ENCODE data around the gene SLC22A3. TPM values are rescaled to one million over a fixed set of nuclear protein-coding genes. Genes with fewer than 3 reads are reported as not detected.
"Not testable (repeated sequence)": the region's sequence is repeated elsewhere in the genome, so short reads cannot be mapped to it uniquely, and the experiment has no call there.

SLC22A3 gene, protein sequence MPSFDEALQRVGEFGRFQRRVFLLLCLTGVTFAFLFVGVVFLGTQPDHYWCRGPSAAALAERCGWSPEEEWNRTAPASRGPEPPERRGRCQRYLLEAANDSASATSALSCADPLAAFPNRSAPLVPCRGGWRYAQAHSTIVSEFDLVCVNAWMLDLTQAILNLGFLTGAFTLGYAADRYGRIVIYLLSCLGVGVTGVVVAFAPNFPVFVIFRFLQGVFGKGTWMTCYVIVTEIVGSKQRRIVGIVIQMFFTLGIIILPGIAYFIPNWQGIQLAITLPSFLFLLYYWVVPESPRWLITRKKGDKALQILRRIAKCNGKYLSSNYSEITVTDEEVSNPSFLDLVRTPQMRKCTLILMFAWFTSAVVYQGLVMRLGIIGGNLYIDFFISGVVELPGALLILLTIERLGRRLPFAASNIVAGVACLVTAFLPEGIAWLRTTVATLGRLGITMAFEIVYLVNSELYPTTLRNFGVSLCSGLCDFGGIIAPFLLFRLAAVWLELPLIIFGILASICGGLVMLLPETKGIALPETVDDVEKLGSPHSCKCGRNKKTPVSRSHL
- 1 to 10 TPM; 4.3 to 5.9 (median 5.0) TPM for polyA plus RNA-seq (ENCODE audit: insufficient read length in 4 of 4)

DNA sequence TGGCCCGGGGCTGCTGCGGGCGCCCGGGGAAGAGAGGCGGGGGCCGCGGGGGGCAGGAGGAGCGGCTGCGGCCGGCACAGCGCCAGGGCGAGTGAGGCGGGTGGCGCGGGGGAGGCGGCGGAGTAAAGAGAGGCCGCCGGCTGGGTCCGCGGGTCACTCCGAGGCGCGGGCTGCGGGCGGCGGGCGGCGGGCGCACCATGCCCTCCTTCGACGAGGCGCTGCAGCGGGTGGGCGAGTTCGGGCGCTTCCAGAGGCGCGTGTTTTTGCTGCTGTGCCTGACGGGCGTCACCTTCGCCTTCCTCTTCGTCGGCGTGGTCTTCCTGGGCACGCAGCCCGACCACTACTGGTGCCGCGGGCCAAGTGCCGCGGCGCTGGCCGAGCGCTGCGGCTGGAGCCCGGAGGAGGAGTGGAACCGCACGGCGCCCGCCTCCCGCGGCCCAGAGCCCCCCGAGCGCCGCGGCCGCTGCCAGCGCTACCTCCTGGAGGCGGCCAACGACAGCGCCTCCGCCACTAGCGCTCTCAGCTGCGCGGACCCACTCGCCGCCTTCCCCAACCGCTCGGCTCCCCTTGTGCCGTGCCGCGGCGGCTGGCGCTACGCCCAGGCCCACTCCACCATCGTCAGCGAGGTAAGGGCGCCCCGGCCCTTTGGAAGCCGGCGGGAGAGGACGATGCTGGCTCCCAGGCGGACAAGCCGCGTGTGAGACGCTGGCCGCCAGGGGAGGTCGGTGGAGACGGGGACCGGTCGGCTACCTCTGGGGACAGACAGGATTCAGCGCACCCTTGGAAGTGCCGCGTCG, at the start of gene SLC22A3:
SLC22A3 (plus strand) TSS at position 156 of the 797 bp plus-strand sequence; CDS start at position 198, 42 bp downstream.
- peak in 1 of 4 donors; percentile 37 for DNase-seq (ENCODE audit: low read depth in 4 of 4, low spot score in 3 of 4)

DNA sequence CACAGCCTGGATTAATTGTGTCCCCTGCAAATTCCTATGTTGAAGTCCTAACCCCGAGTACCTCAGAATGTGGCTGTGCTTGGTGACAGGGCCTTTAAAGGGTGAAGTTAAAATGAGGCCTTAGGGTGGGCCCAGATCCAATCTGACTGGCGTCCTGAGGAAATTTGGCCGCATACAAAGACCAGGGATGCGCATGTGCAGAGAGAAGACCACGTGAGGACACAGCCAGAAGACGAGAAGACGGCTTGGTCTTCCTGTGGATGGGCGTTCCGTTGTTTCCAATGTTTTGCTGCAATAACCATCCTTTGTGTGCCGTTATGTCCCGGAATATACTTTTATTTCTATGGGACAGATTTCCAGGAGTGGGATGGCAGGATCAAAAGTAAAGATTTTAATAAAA, 48.6 kb upstream of the SLC22A3 start:
- DNase-seq (ENCODE audit: low read depth in 4 of 4, low spot score in 3 of 4), result no peak

DNA sequence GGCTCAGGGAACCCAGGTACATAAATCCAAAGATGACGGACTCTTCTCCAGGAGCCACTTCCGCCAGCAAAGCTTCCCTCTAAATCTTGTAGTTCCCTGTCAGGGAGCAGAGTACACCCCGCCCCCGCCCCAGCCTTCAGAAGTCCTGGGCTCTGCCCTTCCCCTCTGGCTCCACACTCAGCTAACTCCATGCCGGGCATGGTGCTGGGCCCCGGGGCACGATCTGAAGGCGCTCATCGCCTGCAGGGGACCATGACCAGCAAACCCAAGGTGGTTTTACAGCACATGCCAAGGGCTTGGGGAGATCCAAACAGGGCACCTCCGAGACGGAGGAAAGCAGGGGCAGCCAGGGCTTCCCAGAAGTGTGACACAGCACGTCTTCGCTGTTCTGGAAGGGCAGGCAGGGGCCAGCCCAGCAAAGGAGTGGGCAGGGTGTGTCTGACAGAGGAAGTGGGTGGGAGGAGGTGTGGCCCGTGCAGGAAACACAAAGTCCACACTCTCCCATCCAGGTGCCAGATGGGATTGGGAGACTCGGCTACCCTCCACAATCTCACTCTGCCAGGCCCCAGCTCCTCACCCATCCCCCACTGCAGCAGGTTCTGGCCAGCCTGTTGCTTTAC, 48.0 kb upstream of the SLC22A3 start:
- no peak for DNase-seq (ENCODE audit: low read depth in 4 of 4, low spot score in 3 of 4)

DNA sequence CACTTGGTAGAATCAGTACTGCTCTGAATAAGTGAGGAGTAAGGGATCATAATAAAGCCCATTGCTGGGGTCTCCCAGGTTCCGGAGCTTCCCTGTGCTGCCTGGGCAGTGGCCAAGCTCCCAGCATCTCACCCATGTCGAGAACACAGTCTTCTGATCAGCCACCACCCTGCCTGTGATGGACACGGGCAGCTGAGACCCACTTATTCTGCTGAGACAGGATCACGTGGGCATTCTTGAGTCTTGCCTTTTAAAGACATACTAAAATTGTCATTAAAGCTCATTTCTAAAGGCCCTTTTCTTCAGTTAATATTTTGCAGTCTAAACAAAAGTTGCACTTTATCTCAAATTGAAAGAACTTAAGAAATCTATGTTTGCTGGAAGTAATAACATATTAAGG, 46.8 kb upstream of the SLC22A3 start:
- DNase-seq (ENCODE audit: low read depth in 4 of 4, low spot score in 3 of 4), result no peak

DNA sequence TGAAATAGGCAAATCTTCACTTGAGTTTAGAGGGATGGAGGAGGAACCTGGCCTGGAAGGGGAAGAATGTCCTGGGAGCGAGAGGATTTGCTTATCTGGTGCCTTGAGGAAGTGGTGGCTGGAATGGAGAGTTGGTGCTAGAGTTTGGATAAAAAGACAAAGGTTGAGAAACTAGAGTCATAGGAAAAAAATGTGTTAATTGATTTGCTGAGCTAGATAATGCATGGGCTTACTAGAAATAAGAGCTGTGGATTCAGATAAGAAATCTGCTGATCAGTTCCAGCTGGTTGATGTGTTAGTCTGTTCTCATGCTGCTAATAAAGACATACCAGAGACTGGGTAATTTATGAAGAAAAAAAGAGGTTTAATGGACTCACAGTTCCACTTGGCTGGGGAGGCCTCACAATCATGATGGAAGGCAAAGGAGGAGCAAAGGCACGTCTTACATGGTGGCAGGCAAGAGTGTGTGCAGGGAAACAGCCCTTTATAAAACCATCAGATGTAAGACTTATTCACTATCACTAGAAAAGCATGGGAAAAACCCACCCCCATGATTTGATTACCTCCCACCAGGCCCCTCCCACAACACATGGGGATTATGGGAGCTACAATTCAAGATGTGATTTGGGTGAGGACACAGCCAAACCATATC, 45.6 kb upstream of the SLC22A3 start:
- DNase-seq (ENCODE audit: low read depth in 4 of 4, low spot score in 3 of 4), result not testable (repeated sequence)

DNA sequence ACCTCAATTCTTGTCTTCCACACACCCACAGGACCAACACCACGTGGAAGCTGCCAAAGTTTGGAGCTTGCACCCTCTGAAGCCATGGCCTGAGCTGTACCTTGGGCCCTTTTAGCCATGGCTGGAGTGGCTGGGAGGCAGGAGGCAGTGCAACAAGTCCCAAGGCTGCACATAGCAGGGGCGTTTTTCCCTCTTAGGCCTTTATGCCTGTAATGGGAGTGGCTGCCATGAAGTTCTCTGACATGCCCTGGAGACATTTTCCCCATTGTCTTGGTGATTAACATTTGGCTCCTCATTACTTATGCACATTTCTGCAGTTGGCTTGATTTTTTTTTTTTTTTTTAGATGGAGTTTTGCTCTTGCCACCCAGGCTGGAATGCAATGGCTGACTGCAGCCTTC, 44.4 kb upstream of the SLC22A3 start:
- DNase-seq (ENCODE audit: low read depth in 4 of 4, low spot score in 3 of 4), result no peak

DNA sequence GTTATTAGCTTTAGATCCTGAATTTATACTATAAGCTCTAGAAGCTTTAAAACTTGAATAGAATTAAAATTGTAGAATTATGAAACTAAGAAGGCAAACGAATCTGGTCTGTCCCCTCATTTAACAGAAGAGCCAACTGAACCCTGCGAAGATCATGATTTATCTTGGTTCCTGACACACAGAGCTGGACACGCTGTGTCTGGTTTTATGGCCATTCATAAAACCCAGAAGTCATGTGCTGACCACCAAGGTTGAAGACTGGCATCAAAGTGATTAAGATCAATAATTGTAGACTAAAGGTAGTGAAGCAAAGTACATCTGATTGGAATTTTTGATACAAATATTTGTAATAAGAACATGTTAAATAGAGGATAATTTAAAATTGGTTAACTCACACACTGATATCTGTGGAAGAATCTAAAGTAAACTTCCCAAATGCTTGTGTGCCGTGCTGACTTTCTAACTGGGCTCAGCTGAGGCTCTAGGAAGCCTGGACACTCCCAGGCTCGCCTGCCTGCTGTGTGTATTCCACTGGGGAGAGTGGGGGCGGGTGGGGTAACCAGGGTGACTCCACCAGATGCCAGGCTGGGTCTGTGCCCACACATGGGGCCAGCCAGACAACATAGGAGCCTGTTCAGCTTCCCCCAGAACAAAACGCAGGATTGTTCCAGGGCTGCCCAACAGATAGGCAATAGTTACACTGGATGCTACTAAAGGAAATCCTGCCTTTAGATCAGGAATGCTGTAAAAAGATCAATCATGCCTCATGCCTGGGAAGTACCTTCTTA, 42.1 kb upstream of the SLC22A3 start:
- no peak for DNase-seq (ENCODE audit: low read depth in 4 of 4, low spot score in 3 of 4)

DNA sequence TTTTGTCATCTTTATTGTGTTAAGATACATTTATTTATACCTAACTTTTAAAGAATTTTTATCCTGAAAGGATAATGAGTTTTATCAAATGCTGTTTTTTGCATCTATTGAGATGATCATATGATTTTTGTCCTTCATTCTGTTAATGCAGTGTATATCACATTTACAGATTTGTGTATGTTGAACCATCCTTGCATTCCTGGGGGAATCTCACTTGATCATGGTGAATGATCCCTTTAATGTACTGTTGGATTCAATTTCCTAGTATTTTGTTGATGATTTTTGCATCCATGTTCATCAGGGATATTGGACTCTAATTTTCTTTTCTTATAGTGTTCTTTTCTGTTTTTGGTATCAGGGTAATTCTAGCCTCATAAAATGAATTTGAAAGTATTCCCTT, 38.5 kb upstream of the SLC22A3 start:
- DNase-seq (ENCODE audit: low read depth in 4 of 4, low spot score in 3 of 4), result no peak

DNA sequence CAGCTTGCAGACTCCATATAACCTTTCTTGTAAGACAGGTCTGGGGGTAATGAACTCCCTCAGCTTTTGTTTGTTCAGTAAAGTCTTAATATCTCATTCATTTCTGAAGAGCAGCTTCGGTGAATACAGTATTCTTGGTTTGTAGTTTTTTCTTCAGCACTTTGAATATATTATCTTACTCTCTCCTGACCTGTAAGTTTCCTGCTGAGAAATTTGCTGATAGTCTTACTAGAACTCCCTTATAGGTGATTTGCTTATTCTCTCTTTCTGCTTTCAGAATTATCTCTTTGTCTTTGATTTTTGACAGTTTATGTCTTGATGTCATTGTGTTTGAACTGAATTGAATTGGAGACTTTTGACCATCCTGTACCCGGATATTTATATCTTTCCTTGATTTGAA, 35.3 kb upstream of the SLC22A3 start:
- no peak for DNase-seq (ENCODE audit: low read depth in 4 of 4, low spot score in 3 of 4)

DNA sequence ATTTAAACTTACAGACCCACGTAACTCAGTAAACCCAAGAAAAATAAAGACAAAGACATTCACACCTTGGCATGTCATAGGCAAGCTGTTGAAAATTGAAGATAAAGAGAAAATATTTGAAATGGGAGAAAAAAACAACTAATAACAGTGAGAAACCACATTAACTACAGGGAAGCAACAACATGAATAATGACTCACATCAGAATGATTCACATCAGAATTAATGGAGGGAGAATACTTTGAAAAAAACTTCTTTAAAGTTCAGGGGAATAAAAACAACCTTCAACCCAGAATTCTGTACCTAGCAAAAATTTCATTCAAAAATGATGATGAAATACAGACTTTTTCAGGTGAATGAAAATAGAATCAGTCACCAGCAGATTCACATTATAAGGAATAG, 32.9 kb upstream of the SLC22A3 start:
- no peak for DNase-seq (ENCODE audit: low read depth in 4 of 4, low spot score in 3 of 4)

DNA sequence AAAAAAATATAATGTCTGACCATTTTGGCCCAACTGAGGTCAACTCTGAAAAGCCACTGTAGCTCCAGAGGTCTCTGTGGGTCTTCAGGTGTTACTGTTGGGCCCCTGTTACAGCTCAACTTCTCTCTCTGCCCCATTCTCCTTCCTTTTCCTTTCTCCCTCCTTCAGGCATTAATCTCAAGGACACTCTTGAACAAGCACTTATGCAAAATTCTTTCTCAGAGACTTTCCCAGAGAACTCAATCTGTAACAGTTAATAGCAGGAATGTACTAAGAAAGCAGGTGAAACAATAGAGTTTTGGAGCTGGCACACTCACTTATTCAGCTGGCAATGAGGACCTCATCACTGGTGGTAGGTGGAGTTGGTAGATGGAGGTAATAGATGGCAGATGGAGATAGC, 31.9 kb upstream of the SLC22A3 start:
- no peak for DNase-seq (ENCODE audit: low read depth in 4 of 4, low spot score in 3 of 4)

DNA sequence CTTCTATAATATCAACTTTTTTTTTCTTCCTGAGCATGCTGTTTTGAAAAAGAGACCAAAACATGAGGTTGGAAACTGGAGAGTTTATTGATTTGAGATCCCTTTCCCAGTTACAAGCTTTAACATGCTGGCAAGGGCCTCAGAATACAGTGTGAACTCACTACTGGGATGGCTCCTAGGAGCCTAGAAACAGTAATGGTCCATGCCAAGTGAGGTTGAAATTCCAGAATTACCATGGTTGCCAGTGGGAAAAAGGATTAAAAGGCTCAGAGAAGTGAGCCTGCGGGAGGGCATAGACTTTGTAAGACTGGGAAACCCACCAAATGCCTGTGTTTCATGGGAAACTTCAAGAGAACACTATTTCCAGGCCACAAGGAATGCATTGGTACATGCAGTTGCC, 28.9 kb upstream of the SLC22A3 start:
- no peak for DNase-seq (ENCODE audit: low read depth in 4 of 4, low spot score in 3 of 4)

DNA sequence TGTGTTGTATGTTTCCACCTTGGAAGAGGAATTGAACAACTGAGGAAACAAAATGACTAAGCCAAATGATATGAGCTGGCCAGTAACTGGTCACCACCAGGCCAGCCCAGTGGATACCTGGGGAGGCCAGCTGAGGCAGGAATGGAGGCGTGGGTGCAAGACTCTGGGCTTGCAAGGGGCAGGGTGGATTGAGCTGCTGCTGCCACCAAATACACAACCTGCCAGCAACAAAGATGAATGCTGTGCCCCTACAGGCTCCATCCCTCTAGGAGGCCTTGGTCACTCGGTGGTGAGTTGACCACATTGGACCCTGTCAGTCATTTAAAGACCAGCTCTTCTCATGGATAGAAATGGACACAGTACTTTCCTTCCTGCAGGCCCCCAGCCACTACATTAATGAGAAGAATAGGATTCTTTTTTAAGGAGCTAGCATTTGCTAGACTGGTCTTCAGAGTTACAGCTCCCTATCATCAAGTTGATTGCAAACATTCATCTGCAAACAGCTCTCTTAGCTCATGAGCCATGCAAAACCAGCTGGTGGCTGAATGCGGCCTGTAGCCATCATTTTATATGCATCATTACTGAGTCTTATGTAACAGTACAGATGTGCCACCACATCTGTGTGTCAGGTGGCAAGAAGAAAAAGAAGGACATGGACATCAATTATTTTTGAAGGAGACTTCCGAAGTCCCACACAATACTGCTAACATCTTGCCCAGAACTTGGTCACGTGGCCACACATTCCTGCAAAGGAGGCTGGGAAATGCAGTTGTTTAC, 26.3 kb upstream of the SLC22A3 start:
- no peak for DNase-seq (ENCODE audit: low read depth in 4 of 4, low spot score in 3 of 4)

DNA sequence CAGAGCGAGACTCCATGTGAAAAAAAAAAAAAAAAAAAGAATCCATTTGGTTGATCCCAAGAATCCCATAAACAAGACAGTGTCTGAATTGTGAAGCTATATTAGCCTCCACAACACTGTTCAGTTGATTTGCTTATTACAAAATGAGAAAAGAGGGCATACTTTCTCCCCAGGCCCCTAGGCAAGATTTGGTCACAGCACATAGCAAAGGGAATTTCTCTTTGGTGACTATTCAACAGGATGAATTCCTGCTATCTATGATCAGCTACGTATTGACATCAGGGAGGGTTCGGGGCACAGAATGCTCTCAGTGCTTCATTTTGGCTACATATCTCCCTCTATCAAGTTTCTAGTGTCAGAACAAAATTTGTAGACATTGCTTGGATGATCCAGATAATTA, 20.2 kb upstream of the SLC22A3 start:
- no peak for DNase-seq (ENCODE audit: low read depth in 4 of 4, low spot score in 3 of 4)

DNA sequence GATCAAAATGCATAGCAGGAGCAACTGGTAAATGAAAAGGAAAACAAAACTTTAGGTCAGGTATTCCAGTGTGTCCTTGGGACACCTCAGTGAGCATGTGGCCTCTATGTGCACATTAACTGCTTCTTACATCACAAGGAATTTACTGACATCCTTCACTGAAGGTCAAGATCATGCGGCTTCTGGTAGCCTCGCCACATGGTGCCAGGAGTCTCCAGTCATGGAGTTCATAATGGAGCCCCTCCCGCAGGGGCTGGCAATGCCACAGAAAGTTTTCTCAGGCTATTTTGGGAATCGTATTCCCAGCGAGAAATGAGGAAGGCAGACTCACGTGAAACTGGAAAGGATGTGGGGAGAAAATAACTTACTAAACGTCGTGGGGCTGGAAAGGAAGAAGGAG, 19.7 kb upstream of the SLC22A3 start:
- DNase-seq (ENCODE audit: low read depth in 4 of 4, low spot score in 3 of 4), result no peak

DNA sequence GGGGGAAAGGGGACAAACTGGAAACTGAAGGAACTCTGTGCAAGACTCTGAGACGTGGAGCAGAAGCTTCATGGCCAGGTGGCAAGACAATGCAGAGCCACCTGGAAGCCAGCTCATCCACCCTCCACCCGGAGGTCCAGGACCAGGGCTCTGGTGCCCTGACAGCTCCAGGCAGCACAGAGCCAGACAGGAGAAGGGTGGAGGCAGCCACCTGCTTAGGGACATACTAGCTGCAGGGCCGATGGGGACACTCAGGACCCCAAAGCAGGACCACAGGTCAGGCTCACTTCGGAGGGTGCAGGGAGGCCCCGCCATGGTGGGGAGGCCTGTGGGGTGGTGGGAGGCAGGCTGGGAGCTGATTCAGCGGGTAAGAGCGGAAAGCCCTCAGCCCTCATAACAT, 19.0 kb upstream of the SLC22A3 start:
- DNase-seq (ENCODE audit: low read depth in 4 of 4, low spot score in 3 of 4), result no peak

DNA sequence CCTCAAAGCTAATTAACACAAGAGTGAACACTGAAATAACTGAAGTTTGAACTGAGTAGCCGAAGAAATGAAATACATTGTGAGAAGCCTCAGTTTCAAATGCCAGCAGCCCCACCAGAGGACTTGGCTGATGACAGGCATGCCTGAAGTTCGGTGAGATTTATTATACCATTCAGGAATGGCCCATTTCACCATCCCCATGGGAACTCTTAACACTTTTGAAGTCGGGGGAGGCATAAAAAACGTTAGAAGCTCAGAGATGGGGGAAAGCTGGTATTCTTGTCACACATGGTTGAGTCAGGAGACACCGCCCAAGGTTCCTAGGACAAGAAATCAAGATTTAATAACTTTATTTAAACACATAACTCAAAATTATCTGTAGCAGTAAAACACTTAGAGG, 17.6 kb upstream of the SLC22A3 start:
- DNase-seq (ENCODE audit: low read depth in 4 of 4, low spot score in 3 of 4), result no peak

DNA sequence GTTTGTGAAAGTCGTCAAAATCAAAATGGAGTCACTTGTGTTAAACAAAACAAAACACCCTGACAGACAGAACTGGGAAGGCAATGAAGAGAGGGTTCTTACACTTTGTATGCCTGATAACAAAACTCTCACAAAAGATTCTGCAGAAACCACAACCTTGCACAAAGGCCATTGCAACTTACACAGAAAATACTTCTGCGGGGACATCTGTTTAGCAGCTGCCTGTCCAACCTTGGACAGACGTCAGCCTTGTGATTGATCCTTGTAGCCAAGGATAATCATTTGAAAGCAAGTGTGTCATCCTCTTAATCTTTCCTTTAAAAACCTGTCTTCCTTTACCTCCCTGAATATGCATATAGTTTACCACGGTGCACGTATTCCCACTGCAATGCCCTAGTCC, 17.0 kb upstream of the SLC22A3 start:
- no peak for DNase-seq (ENCODE audit: low read depth in 4 of 4, low spot score in 3 of 4)

DNA sequence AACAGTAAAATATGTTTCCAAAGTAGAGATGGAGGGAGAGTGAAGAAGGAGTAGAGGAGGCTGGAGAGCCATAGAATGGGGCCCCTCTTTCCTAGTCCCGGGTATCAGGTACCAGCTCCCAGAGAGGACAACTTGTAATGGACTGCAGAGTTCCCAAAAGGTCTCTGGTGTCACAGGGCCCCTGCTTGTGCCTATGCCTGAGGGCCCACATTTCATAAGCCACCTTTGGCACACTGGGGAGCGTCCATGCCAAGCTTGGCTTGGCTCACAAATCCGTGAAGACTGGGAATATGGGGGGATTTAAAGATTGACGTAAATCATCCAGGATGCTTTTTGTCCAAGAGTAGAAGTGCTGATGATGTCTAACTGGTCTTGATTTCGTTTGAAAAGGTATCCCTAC, 16.4 kb upstream of the SLC22A3 start:
- DNase-seq (ENCODE audit: low read depth in 4 of 4, low spot score in 3 of 4), result no peak

All from right renal pelvis (tissue), 4 donors.